SK-N-SH (cell line): Measurements from ENCODE around the gene NR6A1.

Experiments used
- EZH2phosphoT487 ChIP-seq: fragments of 200-600 bp; sonication (generic); IDR thresholded peaks from 2 replicates; pipeline ENCODE4 v1.6.1; 2017; ENCODE audit warnings: low read depth, mixed run types, mild to moderate bottlenecking, antibody characterized with exemption, moderate library complexity, borderline replicate concordance
- MEF2A ChIP-seq: IDR thresholded peaks from 2 replicates; pipeline ENCODE4 v1.4.0; 2012; ENCODE audit warnings: low read depth, borderline replicate concordance
- MXI1 ChIP-seq: IDR thresholded peaks from 2 replicates; pipeline ENCODE4 v1.6.1; 2012; ENCODE audit warnings: mild to moderate bottlenecking, low read depth, low read length, improper control_type of control experiment
- NFIC ChIP-seq: IDR thresholded peaks from 2 replicates; pipeline ENCODE4 v1.4.0; 2012; ENCODE audit warnings: borderline replicate concordance
- NRF1 ChIP-seq: IDR thresholded peaks from 2 replicates; pipeline ENCODE4 v1.6.1; 2012; ENCODE audit warnings: low read depth, mild to moderate bottlenecking, low read length
- RCOR1 ChIP-seq: fragments of 150-350 bp; IDR thresholded peaks from 2 replicates; pipeline ENCODE4 v1.6.1; 2017; ENCODE audit warnings: antibody characterized with exemption, low read length
- TEAD4 ChIP-seq: IDR thresholded peaks from 2 replicates; pipeline ENCODE4 v1.4.0; 2012; ENCODE audit warnings: mild to moderate bottlenecking, borderline replicate concordance; ENCODE audit not compliant: insufficient read depth
- YY1 ChIP-seq: IDR thresholded peaks from 2 replicates; pipeline ENCODE4 v1.4.0; 2012; ENCODE audit warnings: low read depth, mild to moderate bottlenecking
- TF ChIP-seq, protein P1 (sequence below): fragments of 200-600 bp; sonication (generic); IDR thresholded peaks from 2 replicates; pipeline ENCODE4 v1.6.1; 2017; ENCODE audit warnings: antibody characterized with exemption, mild to moderate bottlenecking, moderate library complexity
- TF ChIP-seq, protein P2 (sequence below): IDR thresholded peaks from 2 replicates; pipeline ENCODE4; 2012
- TF ChIP-seq, protein P3 (sequence below): IDR thresholded peaks from 2 replicates; pipeline ENCODE4 v1.6.1; 2012; ENCODE audit warnings: mild to moderate bottlenecking, low read depth, low read length, moderate library complexity

DNA sequence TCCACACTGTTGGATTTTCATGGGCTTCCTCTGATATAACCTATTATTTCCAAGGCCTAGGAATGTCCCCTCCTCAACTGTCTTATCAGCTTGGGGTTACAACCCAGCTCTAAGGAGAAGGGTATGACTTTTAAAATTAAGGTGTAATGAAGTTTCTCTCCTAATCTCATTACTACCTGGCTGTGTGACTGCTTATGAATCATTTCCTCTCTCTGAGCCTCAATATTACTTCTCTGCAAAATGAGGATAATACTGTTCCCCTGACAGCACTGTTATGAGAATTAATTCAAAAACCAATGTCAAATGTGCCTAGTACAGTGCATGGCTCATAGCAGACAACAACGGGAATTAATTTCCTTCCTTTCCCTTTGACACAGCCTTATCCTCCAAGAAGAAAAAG, 118.9 kb downstream of the NR6A1 start:
- no peak for TF ChIP-seq MXI1
- no peak for TF ChIP-seq YY1
- TF ChIP-seq, protein P1, sequence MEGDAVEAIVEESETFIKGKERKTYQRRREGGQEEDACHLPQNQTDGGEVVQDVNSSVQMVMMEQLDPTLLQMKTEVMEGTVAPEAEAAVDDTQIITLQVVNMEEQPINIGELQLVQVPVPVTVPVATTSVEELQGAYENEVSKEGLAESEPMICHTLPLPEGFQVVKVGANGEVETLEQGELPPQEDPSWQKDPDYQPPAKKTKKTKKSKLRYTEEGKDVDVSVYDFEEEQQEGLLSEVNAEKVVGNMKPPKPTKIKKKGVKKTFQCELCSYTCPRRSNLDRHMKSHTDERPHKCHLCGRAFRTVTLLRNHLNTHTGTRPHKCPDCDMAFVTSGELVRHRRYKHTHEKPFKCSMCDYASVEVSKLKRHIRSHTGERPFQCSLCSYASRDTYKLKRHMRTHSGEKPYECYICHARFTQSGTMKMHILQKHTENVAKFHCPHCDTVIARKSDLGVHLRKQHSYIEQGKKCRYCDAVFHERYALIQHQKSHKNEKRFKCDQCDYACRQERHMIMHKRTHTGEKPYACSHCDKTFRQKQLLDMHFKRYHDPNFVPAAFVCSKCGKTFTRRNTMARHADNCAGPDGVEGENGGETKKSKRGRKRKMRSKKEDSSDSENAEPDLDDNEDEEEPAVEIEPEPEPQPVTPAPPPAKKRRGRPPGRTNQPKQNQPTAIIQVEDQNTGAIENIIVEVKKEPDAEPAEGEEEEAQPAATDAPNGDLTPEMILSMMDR = no peak
- TF ChIP-seq, protein P2, sequence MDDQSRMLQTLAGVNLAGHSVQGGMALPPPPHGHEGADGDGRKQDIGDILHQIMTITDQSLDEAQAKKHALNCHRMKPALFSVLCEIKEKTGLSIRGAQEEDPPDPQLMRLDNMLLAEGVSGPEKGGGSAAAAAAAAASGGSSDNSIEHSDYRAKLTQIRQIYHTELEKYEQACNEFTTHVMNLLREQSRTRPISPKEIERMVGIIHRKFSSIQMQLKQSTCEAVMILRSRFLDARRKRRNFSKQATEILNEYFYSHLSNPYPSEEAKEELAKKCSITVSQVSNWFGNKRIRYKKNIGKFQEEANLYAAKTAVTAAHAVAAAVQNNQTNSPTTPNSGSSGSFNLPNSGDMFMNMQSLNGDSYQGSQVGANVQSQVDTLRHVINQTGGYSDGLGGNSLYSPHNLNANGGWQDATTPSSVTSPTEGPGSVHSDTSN = no peak
- no peak for TF ChIP-seq EZH2phosphoT487
- TF ChIP-seq MEF2A = no peak; the same call in 1 of the 2 replicates
- no peak for TF ChIP-seq RCOR1
- TF ChIP-seq, protein P3, sequence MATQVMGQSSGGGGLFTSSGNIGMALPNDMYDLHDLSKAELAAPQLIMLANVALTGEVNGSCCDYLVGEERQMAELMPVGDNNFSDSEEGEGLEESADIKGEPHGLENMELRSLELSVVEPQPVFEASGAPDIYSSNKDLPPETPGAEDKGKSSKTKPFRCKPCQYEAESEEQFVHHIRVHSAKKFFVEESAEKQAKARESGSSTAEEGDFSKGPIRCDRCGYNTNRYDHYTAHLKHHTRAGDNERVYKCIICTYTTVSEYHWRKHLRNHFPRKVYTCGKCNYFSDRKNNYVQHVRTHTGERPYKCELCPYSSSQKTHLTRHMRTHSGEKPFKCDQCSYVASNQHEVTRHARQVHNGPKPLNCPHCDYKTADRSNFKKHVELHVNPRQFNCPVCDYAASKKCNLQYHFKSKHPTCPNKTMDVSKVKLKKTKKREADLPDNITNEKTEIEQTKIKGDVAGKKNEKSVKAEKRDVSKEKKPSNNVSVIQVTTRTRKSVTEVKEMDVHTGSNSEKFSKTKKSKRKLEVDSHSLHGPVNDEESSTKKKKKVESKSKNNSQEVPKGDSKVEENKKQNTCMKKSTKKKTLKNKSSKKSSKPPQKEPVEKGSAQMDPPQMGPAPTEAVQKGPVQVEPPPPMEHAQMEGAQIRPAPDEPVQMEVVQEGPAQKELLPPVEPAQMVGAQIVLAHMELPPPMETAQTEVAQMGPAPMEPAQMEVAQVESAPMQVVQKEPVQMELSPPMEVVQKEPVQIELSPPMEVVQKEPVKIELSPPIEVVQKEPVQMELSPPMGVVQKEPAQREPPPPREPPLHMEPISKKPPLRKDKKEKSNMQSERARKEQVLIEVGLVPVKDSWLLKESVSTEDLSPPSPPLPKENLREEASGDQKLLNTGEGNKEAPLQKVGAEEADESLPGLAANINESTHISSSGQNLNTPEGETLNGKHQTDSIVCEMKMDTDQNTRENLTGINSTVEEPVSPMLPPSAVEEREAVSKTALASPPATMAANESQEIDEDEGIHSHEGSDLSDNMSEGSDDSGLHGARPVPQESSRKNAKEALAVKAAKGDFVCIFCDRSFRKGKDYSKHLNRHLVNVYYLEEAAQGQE = no peak
- TF ChIP-seq NFIC = no peak
- TF ChIP-seq TEAD4 = no peak
- no peak for TF ChIP-seq NRF1
